VCaP (cell line): ENCODE measurements around the gene CDH12.
A peak's percentile ranks its signal among the peaks of the same experiment; 100 is the strongest.
"Not testable (repeated sequence)": the region's sequence is repeated elsewhere in the genome, so short reads cannot be mapped to it uniquely, and the experiment has no call there.

ENCODE experiments used
- H3K27ac ChIP-seq: fragments of 450-650 bp; 2 replicates; pipeline ENCODE4 v1.5.1; 2017
- TF ChIP-seq, protein P1 (sequence below): fragments of 450-650 bp; conservative IDR thresholded peaks from 2 replicates; pipeline ENCODE4 v1.5.1; 2017; ENCODE audit warnings: mild to moderate bottlenecking, moderate library complexity

The CDH12 gene

DNA sequence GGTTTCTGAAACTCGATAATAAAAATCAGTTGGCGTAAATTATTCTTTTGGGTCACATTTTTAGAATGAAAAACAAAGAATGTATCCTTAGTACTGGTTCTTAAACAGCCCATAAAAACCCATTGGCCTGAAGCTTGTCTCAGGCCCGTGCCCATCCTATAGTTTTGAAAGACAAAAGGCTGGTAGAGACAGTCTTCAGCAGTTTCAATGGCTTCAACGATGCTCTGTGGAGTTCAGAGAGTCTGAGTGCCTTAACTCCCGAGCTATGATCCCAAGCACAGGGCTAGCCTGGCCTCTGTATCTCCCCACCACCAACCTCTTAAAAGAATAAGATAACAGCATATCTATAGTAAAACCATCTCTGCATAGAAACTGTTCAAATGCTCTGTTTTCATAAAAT lies 595.0 kb downstream of the CDH12 start:
- H3K27ac ChIP-seq, result no peak overlapping the region
- TF ChIP-seq, protein P1, sequence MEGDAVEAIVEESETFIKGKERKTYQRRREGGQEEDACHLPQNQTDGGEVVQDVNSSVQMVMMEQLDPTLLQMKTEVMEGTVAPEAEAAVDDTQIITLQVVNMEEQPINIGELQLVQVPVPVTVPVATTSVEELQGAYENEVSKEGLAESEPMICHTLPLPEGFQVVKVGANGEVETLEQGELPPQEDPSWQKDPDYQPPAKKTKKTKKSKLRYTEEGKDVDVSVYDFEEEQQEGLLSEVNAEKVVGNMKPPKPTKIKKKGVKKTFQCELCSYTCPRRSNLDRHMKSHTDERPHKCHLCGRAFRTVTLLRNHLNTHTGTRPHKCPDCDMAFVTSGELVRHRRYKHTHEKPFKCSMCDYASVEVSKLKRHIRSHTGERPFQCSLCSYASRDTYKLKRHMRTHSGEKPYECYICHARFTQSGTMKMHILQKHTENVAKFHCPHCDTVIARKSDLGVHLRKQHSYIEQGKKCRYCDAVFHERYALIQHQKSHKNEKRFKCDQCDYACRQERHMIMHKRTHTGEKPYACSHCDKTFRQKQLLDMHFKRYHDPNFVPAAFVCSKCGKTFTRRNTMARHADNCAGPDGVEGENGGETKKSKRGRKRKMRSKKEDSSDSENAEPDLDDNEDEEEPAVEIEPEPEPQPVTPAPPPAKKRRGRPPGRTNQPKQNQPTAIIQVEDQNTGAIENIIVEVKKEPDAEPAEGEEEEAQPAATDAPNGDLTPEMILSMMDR, result no peak

GRCh38 chr5:22250528-22250927 lies 602.6 kb downstream of the CDH12 start:
- no peak overlapping the region for H3K27ac ChIP-seq
- TF ChIP-seq, protein P1, result no peak

- no peak overlapping the region for H3K27ac ChIP-seq
- TF ChIP-seq, protein P1, result no peak
Measured at GRCh38 chr5:22249209-22249729, 603.9 kb downstream of the CDH12 start.

DNA sequence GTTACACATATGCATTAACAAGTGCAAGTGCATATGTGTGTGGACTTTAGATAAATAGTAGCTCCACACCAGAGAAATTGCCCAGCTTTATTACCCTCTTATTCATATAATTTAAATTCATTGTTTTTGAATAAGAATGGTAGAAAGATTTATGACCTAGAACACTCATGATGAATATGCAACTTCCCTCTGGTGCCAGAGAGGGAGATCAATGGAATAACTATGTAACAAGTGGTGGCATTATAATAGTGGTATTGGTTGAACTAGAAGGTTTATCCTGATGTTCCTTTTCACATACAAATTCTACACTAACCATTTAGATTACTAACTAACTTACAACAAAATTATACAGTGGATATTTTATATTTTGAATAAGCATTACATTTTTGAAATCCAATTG lies 607.4 kb downstream of the CDH12 start:
- TF ChIP-seq, protein P1, result no peak
- H3K27ac ChIP-seq, result no peak overlapping the region

DNA sequence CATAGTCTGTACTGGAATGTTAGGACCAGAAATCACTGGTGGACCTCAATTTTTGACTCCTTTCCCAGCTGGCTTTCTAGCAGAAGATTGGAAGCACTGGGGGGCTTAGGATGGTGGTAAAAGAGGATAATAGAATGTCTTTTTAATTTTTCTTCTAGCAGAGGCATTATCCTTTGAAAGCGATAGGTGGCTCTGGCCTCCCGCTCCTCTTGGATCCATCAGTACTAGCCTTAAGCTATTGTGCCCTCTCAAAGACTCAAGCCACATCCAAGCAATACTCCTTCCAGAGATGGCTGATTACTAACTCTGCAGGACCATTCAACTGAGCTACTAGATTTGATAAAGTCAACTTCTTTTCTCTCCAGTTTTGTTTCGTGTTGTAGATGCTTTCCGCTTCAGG lies 610.6 kb downstream of the CDH12 start:
- no peak overlapping the region for H3K27ac ChIP-seq
- TF ChIP-seq, protein P1, result peak; percentile 72

- no peak overlapping the region for H3K27ac ChIP-seq
- TF ChIP-seq, protein P1, result no peak
Measured at GRCh38 chr5:22238047-22238446, 615.1 kb downstream of the CDH12 start.

DNA sequence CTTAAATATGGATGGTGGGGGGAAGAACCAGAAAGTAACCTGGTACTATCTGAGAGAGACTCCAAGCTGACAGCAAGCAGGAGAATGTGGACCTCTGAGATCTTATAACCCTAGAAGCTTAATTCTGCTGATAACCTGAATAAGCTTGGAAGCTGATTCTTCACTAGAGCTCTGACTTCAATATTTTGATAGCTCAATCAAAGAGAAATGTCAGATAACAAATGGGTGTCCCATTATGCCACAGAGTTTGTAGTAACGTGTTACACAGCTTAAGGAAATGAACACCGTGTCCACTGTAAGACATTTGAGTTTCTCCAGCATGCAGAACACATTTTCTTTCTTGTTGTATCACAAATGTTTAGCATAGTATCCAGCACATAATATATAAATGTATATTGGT lies 626.7 kb downstream of the CDH12 start:
- no peak overlapping the region for H3K27ac ChIP-seq
- TF ChIP-seq, protein P1, result no peak

DNA sequence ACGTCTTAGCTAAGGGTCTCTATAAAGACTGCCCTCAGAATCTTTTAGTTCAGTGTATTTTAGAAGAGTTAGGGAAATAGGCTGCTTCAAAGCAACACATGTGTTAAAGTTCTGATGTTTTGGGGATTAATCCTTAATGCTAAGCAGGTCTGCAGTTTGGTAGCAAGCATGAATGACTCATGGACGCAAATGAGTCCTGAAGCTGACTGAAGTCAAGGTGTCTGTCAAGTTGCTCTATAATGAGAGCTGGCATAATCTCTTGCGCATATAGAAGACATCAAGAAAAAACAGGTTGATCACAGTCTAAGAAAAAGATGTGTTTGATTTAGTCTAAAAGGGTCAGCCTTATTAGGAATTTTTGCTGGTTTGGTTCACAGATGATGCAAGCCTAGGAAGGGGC lies 630.1 kb downstream of the CDH12 start:
- no peak overlapping the region for H3K27ac ChIP-seq
- TF ChIP-seq, protein P1, result no peak

DNA sequence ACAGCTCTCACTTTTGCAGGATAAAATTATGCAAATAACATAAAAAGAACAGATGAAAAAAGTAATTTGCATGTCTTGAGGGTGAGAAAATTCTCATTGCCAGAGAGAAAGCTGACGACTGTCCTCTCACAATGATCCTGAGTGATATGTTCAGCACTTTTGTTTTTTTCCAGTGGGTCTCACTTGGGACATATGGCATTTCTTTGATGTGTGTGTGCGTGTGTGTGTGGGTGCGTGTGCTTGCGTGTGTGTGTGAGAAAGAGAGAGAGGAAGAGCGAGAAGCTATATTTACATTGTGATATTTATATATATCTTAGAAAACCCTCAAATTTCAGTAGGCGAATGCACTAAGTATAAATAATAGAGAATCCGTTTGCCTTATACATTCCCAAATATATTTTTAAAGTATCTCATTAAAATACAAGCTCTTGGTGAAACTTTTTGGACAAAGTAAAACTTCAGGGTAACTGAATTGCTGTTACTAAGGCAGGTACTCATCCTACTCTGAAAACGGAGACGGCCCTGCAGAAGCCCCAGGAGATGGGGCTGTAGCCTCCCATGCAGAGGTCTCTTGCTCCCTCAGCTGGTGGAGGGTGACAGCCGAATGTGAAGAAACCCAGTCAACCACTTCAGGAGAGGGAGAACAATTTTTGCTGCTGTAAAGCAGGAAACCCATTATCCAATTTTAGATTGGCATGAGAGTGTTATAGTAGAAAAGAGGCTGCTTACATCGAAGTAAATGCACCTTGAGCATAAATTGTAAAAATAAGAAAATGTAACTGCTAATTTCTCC lies 639.2 kb downstream of the CDH12 start:
- H3K27ac ChIP-seq, result not testable (repeated sequence)

DNA sequence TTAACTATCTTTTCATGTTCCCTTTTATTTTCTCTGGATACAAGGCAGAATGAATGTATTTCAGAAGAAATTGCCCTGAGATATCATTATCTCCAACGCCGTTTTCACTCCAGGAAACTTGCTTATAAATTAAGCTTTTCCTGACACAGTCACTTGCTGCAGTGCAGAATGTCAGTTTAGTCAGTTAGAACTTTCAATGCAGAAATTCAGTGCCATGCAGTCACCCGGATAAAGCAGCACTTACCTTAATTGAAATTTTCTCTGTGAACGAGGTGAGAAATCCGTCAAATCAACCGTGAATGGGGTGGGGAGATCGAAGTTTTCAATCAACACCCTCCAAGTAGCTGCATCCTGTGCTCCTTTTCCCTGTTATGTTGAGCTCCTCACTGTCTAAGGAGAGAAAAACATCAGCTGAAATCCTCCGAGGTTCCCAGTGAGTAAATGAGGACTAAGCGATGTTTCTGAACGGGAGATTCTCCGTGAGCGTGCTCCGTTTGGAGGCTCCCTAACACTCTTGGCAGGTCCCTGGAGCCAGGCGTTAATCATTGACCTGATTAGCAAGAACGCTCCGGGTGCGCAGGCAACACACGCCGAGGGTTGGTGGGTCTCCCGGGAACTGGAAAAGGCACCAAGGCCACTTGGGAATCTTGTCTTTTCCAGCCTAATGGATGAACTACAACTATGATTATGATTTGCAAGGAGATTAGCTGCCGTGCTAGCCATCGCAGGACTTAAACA lies 640.7 kb downstream of the CDH12 start:
- not testable (repeated sequence) for H3K27ac ChIP-seq
